ENCODE measurements around the gene DNAJC2. TPM values are rescaled to one million over a fixed set of nuclear protein-coding genes. Genes with fewer than 3 reads are reported as not detected.

Gene DNAJC2
- polyA plus RNA-seq, 1 experiment = 31.7 TPM

DNA sequence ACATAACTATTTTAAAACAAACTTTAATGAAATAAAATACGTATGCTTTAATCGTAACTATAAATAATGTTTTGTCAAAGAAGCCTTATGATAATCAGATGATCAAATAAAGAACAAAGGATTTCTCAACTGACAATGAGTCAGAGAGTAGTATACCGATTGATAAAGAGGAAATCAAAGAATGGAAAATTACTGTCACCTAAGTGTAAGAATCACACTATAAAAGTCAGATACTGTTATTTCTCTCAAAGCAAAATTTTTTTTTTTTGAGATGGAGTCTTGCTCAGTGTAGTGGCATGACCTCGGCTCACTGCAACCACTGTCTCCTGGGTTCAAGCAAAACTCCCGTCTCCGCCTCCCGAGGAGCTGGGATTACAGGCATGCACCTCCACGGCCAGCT is 18.8 kb downstream of the DNAJC2 start:
- Histone ChIP-seq H3K9me3 (ENCODE audit: control insufficient read depth, insufficient read depth, low read length) (no peaks in the 10 kb centered on the region), H3K27ac (ENCODE audit: low read depth, low read length) (no peak overlapping the region), H3K4me3 (ENCODE audit: low read depth, low read length) (no peak overlapping the region), H3K27me3 (ENCODE audit: control insufficient read depth, insufficient read depth, low read length) (no peaks in the 10 kb centered on the region)
- POLR2A ChIA-PET = no interaction called here
- no peak for TF ChIP-seq CTCF (IDR thresholded peaks at IDR 0.05; ENCODE audit: low read depth, low read length)
- no peak for DNase-seq (ENCODE audit: low read depth, low spot score)
- CTCF ChIA-PET = no interaction called here

- Histone ChIP-seq H3K9me3 (ENCODE audit: control insufficient read depth, insufficient read depth, low read length) (no peaks in the 10 kb centered on the region), H3K4me3 (ENCODE audit: low read depth, low read length) (no peak overlapping the region), H3K27me3 (ENCODE audit: control insufficient read depth, insufficient read depth, low read length) (no peaks in the 10 kb centered on the region), H3K27ac (ENCODE audit: low read depth, low read length) (no peak overlapping the region)
- no peak for DNase-seq (ENCODE audit: low read depth, low spot score)
- ChIA-PET POLR2A (no interaction called here), CTCF (no interaction called here)
- no peak for TF ChIP-seq CTCF (IDR thresholded peaks at IDR 0.05; ENCODE audit: low read depth, low read length)
Observed at GRCh38 chr7:103317009-103317408, 27.6 kb downstream of the DNAJC2 start.

- H3K9me3 ChIP-seq (ENCODE audit: control insufficient read depth, insufficient read depth, low read length) = no peaks in the 10 kb centered on the region
- H3K27ac ChIP-seq (ENCODE audit: low read depth, low read length) = no peak overlapping the region
- H3K4me3 ChIP-seq (ENCODE audit: low read depth, low read length) = no peak overlapping the region
- no peaks in the 10 kb centered on the region for H3K27me3 ChIP-seq (ENCODE audit: control insufficient read depth, insufficient read depth, low read length)
- ChIA-PET POLR2A (no interaction called here), CTCF (no interaction called here)
- no peak for TF ChIP-seq CTCF (IDR thresholded peaks at IDR 0.05; ENCODE audit: low read depth, low read length)
- DNase-seq (ENCODE audit: low read depth, low spot score) = no peak
Observed at GRCh38 chr7:103316380-103316941, 28.1 kb downstream of the DNAJC2 start.

DNA sequence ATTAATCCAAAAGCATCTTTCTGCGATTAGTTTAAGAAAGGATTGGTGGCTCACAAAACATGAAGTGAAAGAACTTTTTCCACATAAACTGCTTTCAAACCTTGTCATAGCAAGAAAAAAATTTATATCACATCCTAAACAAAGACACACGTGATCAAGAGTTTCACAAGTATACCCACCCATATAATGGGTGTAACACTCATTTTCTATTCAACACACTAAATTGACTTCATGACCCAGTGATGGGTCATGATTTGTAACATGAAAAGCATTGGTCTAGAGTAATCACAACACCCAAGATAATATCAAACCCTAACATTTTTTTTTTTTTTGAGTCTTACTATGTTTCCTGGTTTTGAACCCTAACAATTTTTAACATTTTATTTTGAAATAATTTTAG is 29.7 kb downstream of the DNAJC2 start:
- Histone ChIP-seq H3K9me3 (ENCODE audit: control insufficient read depth, insufficient read depth, low read length) (no peaks in the 10 kb centered on the region), H3K4me3 (ENCODE audit: low read depth, low read length) (no peak overlapping the region), H3K27me3 (ENCODE audit: control insufficient read depth, insufficient read depth, low read length) (no peaks in the 10 kb centered on the region), H3K27ac (ENCODE audit: low read depth, low read length) (no peak overlapping the region)
- no peak for DNase-seq (ENCODE audit: low read depth, low spot score)
- TF ChIP-seq CTCF (IDR thresholded peaks at IDR 0.05; ENCODE audit: low read depth, low read length) = no peak
- POLR2A ChIA-PET = no interaction called here
- CTCF ChIA-PET = no interaction called here

GRCh38 chr7:103307503-103308231 is 36.9 kb downstream of the DNAJC2 start:
- H3K4me3 ChIP-seq (ENCODE audit: low read depth, low read length) = no peak overlapping the region
- H3K27ac ChIP-seq (ENCODE audit: low read depth, low read length) = no peak overlapping the region
- ChIA-PET CTCF (interaction anchor here (3.2 kb wide), 1 partner anchor 11 kb away, joined by 21 read pairs; the partner anchor contains the start of gene PMPCB), POLR2A (interaction anchor here (1.0 kb wide), 1 partner anchor 31 kb away, joined by 3 read pairs; no protein-coding TSS in a partner anchor)
- no peaks in the 10 kb centered on the region for H3K27me3 ChIP-seq (ENCODE audit: control insufficient read depth, insufficient read depth, low read length)
- DNase-seq (ENCODE audit: low read depth, low spot score) = no peak
- H3K9me3 ChIP-seq (ENCODE audit: control insufficient read depth, insufficient read depth, low read length) = no peaks in the 10 kb centered on the region
- TF ChIP-seq CTCF (IDR thresholded peaks at IDR 0.05; ENCODE audit: low read depth, low read length) = no peak
